GM13977 (cell line): ENCODE results near the gene GPR148.
A peak's percentile ranks its signal among the peaks of the same experiment; 100 is the strongest.
"Not testable (repeated sequence)": the region's sequence is repeated elsewhere in the genome, so short reads cannot be mapped to it uniquely, and the experiment has no call there.

Source experiments
- DNase-seq: peaks from one replicate; pipeline ENCODE4 v3.0.0; 2012; ENCODE audit warnings: low spot score
- CTCF ChIP-seq: IDR thresholded peaks from 2 replicates; pipeline ENCODE4 v1.5.1; 2012; ENCODE audit warnings: mild to moderate bottlenecking, control low read depth; ENCODE audit not compliant: insufficient read depth; ENCODE audit errors: extremely low read depth, missing control alignments
- in situ Hi-C: fragments of 300-500 bp; cut with MboI; formaldehyde crosslinking; loops from one replicate; pipeline ENCODE4 v1.12.0; 2022; ENCODE audit warnings: low sequenced_read_pairs, low pct_unique_long_range_greater_than_20kb, mixed read lengths, inconsistent platforms; ENCODE audit not compliant: unreplicated experiment

Gene GPR148

GRCh38 chr2:130726614-130727180, 2.2 kb upstream of the GPR148 start:
- no peak for TF ChIP-seq CTCF
- DNase-seq, result no peak
- in situ Hi-C loops, result no loop called here

GRCh38 chr2:130727286-130727924, 1.5 kb upstream of the GPR148 start:
- peak; percentile 82 for DNase-seq
- no peak for TF ChIP-seq CTCF
- in situ Hi-C loops, result no loop called here

GRCh38 chr2:130728007-130728454, 839 bp upstream of the GPR148 start:
- in situ Hi-C loops, result no loop called here
- no peak for TF ChIP-seq CTCF
- no peak for DNase-seq

GRCh38 chr2:130729322-130730299, 741 bp downstream of the GPR148 start:
- TF ChIP-seq CTCF, result no peak
- in situ Hi-C loops, result no loop called here
- DNase-seq, result no peak

GRCh38 chr2:130732257-130732656, 3.4 kb downstream of the GPR148 start:
- DNase-seq, in situ Hi-C loops: not testable (repeated sequence)

- in situ Hi-C loops, result no loop called here
- TF ChIP-seq CTCF, result no peak
Observed at GRCh38 chr2:130735200-130735599, 6.3 kb downstream of the GPR148 start.

More at GRCh38 chr2:130735200-130735599, 6.3 kb downstream of the GPR148 start:
- no peak for DNase-seq
